HG02973 (cell line): ENCODE results near the gene PSEN2.

Source experiments
- ATAC-seq: cut with Tn5 transposase; IDR thresholded peaks from one replicate; pipeline ENCODE4 v1.9.1; 2021; ENCODE audit warnings: moderate library complexity; ENCODE audit not compliant: unreplicated experiment

Gene PSEN2

GRCh38 chr1:226884966-226885820 is 14.8 kb downstream of the PSEN2 start:
- no peak for ATAC-seq

DNA sequence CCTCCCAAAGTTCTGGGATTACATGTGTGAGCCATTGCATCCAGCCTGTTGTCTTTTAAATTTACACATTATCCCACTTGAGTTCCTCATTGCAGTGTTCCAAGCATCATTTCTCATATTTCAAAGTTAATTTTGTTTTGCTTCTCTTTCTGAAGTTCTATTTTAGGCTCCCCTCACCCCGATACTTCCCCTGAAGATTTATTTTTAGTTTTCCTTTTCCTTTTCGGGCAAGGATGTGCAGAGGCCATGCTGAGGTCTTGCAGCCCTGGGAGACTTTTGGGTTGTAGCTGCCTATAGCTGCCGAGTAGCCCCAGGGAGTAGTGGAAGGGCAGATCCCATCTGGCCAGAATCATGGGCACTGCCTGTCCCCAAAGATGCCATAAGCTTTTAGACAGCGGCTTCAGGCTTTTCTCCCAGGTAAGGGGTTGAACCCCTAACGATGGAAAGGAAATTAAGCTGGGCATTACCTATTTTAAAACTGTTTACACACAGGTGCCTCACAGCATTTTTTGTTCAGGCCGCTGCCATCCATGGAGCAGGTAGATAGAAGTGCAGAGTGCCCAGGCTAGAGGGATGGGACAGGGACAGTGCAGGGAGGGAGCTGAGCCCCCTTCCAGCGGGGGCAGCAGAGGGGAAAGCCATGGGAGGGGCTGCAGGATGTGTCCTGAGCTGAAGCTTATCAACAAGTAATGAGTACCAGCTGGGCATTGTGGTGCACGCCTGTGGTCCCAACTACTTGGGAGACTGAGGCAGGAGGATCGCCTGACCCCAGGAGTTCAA is 15.9 kb downstream of the PSEN2 start:
- no peak for ATAC-seq

GRCh38 chr1:226887006-226887405 is 16.6 kb downstream of the PSEN2 start:
- ATAC-seq, result no peak

DNA sequence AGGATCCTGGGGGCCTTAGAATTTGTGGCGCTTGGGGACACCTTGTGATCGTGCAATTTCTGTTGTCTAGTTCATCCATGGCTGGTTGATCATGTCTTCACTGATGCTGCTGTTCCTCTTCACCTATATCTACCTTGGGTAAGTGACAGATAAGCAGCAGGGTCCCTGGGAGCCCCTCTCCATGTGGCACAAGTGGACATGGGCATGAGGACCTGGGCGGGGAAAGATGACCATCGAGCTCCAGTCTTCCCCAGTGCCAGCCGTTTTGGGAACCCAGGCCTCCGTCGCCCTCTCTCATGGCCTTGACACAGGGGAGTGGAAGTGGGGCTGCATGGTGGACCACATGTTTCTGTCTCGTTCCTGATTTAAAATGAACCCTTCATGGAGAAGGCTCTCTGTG is 17.6 kb downstream of the PSEN2 start:
- ATAC-seq, result no peak

DNA sequence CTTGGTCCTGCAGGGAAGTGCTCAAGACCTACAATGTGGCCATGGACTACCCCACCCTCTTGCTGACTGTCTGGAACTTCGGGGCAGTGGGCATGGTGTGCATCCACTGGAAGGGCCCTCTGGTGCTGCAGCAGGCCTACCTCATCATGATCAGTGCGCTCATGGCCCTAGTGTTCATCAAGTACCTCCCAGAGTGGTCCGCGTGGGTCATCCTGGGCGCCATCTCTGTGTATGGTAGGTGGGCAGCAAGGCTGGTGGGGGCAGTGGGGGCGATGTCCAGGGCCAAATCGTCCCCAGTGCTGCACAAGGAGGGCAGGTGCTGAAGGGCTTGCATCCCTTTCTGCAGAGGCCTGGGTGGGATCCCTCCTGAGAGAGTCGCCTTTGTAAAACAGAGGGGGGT is 18.4 kb downstream of the PSEN2 start:
- ATAC-seq, result no peak

GRCh38 chr1:226889616-226890330 is 19.4 kb downstream of the PSEN2 start:
- ATAC-seq, result no peak

- ATAC-seq, result no peak
Observed at GRCh38 chr1:226890331-226891108, 20.1 kb downstream of the PSEN2 start.

- ATAC-seq, result no peak
Observed at GRCh38 chr1:226891346-226891745, 20.9 kb downstream of the PSEN2 start.

- ATAC-seq, result no peak
Observed at GRCh38 chr1:226891846-226892523, 21.6 kb downstream of the PSEN2 start.

DNA sequence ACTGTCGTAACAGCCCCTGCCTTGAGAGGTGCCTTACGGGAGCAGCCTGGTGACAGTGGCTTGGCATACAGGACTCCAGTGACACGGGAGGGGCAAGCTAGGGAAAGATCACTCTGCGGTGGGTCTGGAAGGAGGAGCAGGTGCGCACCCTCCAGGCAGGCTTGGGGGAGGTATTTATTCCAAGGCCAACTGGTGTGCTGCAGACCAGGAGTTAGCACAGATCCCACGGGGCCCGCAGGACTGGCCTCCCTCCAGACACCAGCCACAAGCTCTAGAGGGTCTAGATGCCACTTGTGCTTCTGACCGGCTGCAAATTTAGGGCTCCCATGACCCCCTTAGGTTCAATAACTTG is 22.1 kb downstream of the PSEN2 start:
- no peak for ATAC-seq

GRCh38 chr1:226893936-226894335 is 23.5 kb downstream of the PSEN2 start:
- ATAC-seq, result no peak

GRCh38 chr1:226894826-226895225 is 24.4 kb downstream of the PSEN2 start:
- no peak for ATAC-seq

- ATAC-seq, result no peak
Observed at GRCh38 chr1:226895644-226896043, 25.2 kb downstream of the PSEN2 start.

DNA sequence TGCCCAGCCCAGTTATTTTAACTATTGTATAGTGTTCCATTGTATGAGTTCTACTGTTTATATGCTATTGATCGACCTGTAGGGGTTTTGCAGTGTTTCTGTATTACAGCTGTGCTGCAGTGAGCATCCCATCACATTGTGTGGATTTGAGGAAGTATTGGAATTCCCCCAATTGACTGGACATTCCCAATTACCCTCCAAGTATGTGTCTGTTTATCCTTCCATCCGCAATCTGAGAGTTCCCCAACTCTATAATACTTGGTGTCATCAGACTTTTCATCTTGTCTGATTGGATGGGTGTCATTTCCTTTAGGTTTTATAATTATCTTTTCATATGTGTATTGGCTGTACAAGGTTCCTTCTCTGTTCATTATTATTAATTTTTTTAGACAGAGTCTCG is 27.8 kb downstream of the PSEN2 start:
- no peak for ATAC-seq

DNA sequence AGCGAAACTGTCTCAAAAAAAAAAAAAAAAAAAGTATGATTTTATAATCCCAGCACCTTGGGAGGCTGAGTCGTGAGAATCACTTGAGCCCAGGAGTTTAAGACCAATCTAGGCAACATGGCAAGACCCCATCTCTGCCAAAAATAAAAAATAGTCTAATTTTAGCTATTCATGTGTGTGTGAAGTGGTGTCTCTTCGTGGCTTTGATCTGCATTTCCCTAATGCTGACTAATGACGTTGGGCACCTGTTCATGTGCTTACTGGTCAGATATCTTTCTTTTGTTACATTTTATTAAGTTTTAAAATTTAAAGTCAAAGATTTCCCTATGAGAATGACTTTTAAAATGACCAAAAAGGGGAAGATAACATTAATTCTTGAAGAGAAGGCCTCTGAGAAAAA is 31.0 kb downstream of the PSEN2 start:
- no peak for ATAC-seq

DNA sequence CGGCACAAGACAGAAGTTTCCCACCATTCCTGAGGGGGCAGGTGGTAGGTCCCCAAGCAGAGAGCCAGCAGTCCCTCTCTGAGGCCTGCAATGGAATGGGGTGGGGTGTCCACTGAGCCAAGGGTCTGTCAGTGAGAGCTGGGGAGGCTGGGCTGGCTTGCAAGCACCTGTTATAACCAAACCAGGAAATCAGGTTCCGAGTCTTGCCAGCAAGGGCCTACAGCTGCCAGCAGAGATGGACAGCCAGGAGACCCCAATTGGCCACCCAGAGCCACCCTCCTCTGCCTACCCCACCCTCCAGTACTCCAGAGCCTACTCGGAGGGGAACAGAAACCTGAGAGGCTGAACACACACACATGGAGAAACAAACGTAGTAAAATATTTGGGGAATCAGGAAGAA is 32.2 kb downstream of the PSEN2 start:
- no peak for ATAC-seq

DNA sequence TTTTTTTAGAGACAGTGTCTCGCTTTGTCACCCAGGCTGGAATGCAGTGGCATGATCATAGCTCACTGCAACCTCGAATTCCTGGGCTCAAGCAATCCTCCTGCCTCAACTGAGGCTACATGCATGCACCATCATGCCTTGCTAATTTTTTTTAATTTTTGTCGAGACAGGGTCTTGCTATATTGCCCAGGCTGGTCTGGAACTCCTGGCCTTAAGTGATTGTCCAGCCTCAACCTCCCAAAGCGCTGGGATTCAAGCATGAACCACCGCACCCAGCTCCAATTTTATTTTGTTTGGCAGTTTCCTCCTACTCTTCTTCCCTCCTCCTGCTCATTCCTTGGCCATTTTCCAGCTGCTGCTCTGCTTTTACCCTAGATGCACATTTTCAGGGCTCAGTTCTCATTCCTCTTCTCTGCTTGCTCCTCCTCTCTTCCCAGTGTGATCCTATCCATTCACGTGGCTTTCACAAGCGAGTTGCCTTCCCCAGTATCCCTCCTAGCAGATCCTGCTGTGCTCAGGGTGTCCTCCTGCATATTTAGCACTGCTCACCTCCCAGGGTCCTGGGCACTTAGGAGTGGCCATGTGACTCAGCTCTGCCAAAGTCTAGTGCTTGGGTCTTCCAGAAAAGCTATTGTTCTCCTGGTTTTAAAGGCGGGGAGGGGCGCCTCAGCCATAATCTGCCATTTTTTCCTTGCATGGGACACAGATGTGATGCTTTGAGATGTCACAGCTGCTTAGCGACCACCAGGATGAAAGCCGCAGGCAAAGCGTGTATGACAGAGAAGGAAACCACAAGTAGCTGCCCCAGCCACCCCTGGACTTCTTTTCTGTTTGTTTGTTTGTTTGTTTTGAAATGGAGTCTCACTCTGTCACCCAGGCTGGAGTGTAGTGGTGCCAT is 33.7 kb downstream of the PSEN2 start:
- ATAC-seq, result no peak

DNA sequence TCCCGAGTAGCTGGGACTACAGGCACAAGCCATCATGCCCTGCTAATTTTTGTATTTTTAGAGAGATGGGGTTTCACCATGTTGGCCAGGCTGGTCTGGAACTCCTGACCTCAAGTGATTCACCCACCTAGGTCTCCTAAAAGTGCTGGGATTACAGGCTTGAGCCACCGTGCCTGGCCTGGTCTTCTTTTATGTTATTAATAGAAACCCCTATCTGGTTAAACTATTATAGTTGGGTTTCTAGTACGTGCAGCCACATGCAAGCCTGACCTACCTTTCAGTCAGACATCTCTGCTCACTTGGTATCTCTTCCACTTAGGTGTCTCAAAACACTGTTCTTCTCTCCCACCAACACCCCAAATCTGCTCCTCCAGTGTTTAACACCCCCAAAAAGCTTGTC is 34.4 kb downstream of the PSEN2 start:
- no peak for ATAC-seq

DNA sequence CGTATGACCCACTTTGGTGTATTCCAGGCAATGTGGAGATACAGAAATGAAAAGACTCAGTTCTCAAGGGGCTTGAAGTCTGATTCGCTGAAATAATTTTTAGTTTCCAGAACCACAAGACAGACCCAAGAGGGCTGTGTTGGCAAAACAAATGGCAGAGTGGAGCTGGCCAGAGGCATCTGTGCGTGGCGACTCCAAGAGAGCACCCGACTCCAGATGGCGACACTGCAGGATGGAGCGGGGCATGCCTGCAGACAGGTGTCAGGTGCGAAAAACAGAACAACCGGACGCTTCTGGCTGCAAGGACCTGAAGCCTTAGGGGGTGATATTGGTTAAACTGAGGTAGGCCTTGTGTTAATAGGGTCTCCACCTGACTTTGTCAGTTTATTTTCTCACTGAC is 38.0 kb downstream of the PSEN2 start:
- no peak for ATAC-seq
